Astrocyte (in vitro differentiated cells and primary cell): Measurements from ENCODE around the gene TEAD1. TPM values are rescaled to one million over a fixed set of nuclear protein-coding genes. Genes with fewer than 3 reads are reported as not detected.

Experiments used
- DNase-seq: peaks from one replicate; pipeline ENCODE4 v3.0.0-alpha.2; 2010; ENCODE audit warnings: low read depth
- FAIRE-seq: peaks from 2 replicates; lab custom pipeline; 2011; peaks lifted over from hg19 to GRCh38; lab: Jason Lieb, UNC
- H2AFZ ChIP-seq: 2 replicates; pipeline ENCODE4 v1.6.0; 2012; ENCODE audit warnings: low read depth, low read length, inconsistent platforms
- H3K27ac ChIP-seq: 2 replicates; pipeline ENCODE4 v1.5.1; 2011; ENCODE audit warnings: low read depth, low read length, inconsistent platforms
- H3K27me3 ChIP-seq: 2 replicates; pipeline ENCODE4 v1.6.0; 2011; ENCODE audit warnings: low read length, inconsistent platforms; ENCODE audit not compliant: insufficient read depth
- H3K36me3 ChIP-seq: 2 replicates; pipeline ENCODE4 v1.5.1; 2011; ENCODE audit warnings: low read length, inconsistent platforms; ENCODE audit not compliant: insufficient read depth
- H3K4me1 ChIP-seq: 2 replicates; pipeline ENCODE4 v1.5.1; 2011; ENCODE audit warnings: low read length, inconsistent platforms; ENCODE audit not compliant: insufficient read depth
- H3K4me2 ChIP-seq: 2 replicates; pipeline ENCODE4 v1.6.0; 2012; ENCODE audit warnings: low read length, inconsistent platforms
- H3K4me3 ChIP-seq: 2 replicates; pipeline ENCODE4 v1.5.1; 2011; ENCODE audit warnings: low read depth, mild to moderate bottlenecking, low read length, inconsistent platforms; ENCODE audit not compliant: insufficient read depth
- H3K79me2 ChIP-seq: 2 replicates; pipeline ENCODE4 v1.6.0; 2012; ENCODE audit warnings: mild to moderate bottlenecking, low read length, inconsistent platforms; ENCODE audit not compliant: insufficient read depth
- H3K9ac ChIP-seq: 2 replicates; pipeline ENCODE4 v1.6.0; 2012; ENCODE audit warnings: mild to moderate bottlenecking, low read length, inconsistent platforms
- H3K9me3 ChIP-seq: 2 replicates; pipeline ENCODE4 v1.5.1; 2012; ENCODE audit warnings: low read depth, mild to moderate bottlenecking, low read length, inconsistent platforms; ENCODE audit not compliant: insufficient read depth
- H4K20me1 ChIP-seq: 2 replicates; pipeline ENCODE4 v1.6.0; 2012; ENCODE audit warnings: low read length, inconsistent platforms; ENCODE audit not compliant: insufficient read depth
- H3K27ac Mint-ChIP-seq: one replicate; pipeline ENCODE4 v1.8.0; 2021; ENCODE audit warnings: mild to moderate bottlenecking, mixed read lengths; ENCODE audit not compliant: unreplicated experiment
- H3K27me3 Mint-ChIP-seq: one replicate; pipeline ENCODE4 v1.8.0; 2021; ENCODE audit warnings: low read depth, mixed read lengths; ENCODE audit not compliant: unreplicated experiment
- H3K36me3 Mint-ChIP-seq: one replicate; pipeline ENCODE4 v1.8.0; 2021; ENCODE audit warnings: low read depth, mixed read lengths; ENCODE audit not compliant: unreplicated experiment
- H3K4me1 Mint-ChIP-seq: one replicate; pipeline ENCODE4 v1.8.0; 2021; ENCODE audit warnings: low read depth, mixed read lengths; ENCODE audit not compliant: unreplicated experiment
- H3K4me3 Mint-ChIP-seq: one replicate; pipeline ENCODE4 v1.8.0; 2021; ENCODE audit warnings: mild to moderate bottlenecking, moderate library complexity, mixed read lengths; ENCODE audit not compliant: unreplicated experiment
- H3K9me3 Mint-ChIP-seq: one replicate; pipeline ENCODE4 v1.8.0; 2021; ENCODE audit warnings: mild to moderate bottlenecking, mixed read lengths; ENCODE audit not compliant: unreplicated experiment
- EZH2 ChIP-seq: IDR thresholded peaks from 2 replicates; pipeline ENCODE4 v1.6.1; 2012; ENCODE audit warnings: mild to moderate bottlenecking, low read length, inconsistent platforms; ENCODE audit not compliant: insufficient read depth
- total RNA-seq: library from RNA; stranded (reverse); gene quantifications from 2 replicates; pipeline ENCODE4 v1.2.1, GENCODE V29; 2021
- TF ChIP-seq, protein P1 (sequence below): IDR thresholded peaks from 2 replicates; pipeline ENCODE4 v1.5.1; 2011; ENCODE audit warnings: low read depth, mild to moderate bottlenecking, inconsistent platforms, low read length, moderate library complexity; ENCODE audit not compliant: insufficient read depth

The TEAD1 gene
- total RNA-seq, 1 donor from 2014 or later: 149 TPM

DNA sequence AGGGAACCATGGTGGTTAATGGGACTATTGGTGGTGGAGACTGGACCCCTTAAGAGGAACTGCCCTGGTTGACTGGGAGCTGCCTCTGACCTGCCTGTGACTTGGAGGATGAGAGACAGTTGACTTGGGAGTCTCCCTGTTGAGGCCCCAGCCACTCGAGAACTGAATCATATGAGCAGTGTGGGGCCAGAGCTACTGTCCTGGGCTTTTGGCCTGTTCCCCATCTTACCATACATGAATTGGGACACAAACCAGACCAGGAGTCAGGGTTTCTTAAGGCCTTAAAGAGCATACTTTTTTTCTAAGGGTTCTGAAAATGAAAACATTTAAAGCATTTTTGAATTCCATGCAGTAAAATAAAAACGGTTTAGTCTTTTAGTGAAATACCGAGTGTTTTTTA lies 92.8 kb downstream of the TEAD1 start:
- Histone ChIP-seq H3K36me3 (peaks cover 15% of the 10 kb centered on the region), H3K27me3 (no peaks in the 10 kb centered on the region), H3K9me3 (no peaks in the 10 kb centered on the region), H3K9ac (no peak overlapping the region), H3K27ac (no peak overlapping the region), H3K4me1 (peaks cover 36% of the 10 kb centered on the region), H4K20me1 (peaks cover 45% of the 10 kb centered on the region), H2AFZ (no peak overlapping the region), H3K4me2 (no peak overlapping the region), H3K79me2 (peaks cover 95% of the 10 kb centered on the region), H3K4me3 (no peak overlapping the region)
- Mint-ChIP-seq H3K9me3 (peaks cover 2% of the 10 kb centered on the region), H3K4me3 (no peak overlapping the region), H3K27ac (peak overlapping the region; percentile 42), H3K27me3 (no peaks in the 10 kb centered on the region), H3K36me3 (peaks cover 7% of the 10 kb centered on the region), H3K4me1 (peaks cover 57% of the 10 kb centered on the region)
- FAIRE-seq (no peak), DNase-seq (no peak)
- TF ChIP-seq, protein P1, sequence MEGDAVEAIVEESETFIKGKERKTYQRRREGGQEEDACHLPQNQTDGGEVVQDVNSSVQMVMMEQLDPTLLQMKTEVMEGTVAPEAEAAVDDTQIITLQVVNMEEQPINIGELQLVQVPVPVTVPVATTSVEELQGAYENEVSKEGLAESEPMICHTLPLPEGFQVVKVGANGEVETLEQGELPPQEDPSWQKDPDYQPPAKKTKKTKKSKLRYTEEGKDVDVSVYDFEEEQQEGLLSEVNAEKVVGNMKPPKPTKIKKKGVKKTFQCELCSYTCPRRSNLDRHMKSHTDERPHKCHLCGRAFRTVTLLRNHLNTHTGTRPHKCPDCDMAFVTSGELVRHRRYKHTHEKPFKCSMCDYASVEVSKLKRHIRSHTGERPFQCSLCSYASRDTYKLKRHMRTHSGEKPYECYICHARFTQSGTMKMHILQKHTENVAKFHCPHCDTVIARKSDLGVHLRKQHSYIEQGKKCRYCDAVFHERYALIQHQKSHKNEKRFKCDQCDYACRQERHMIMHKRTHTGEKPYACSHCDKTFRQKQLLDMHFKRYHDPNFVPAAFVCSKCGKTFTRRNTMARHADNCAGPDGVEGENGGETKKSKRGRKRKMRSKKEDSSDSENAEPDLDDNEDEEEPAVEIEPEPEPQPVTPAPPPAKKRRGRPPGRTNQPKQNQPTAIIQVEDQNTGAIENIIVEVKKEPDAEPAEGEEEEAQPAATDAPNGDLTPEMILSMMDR: no peak
- no peak for TF ChIP-seq EZH2

DNA sequence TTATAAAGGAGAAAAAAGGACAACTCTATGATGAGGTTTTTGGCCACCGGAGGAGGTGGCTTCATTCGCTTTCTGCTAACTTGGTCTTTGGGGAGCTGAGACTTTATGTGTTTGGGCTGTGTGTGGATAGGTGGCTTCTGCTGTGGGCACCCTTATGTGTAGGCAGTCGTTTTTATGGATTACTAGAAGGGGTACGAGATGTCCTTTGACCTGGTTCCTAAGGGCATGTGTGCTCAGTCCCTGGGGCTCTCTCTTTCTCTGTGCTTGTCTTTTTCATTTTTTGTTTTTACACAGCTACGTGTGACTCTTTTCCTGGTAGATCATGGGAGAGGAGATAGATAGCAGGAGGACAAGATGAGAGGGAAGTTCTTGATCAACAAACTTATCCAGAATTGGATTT lies 93.4 kb downstream of the TEAD1 start:
- Mint-ChIP-seq H3K27me3 (no peaks in the 10 kb centered on the region), H3K27ac (no peak overlapping the region), H3K4me3 (peak overlapping the region; percentile 15), H3K9me3 (peaks cover 2% of the 10 kb centered on the region), H3K4me1 (peaks cover 52% of the 10 kb centered on the region), H3K36me3 (peaks cover 7% of the 10 kb centered on the region)
- DNase-seq: no peak
- TF ChIP-seq EZH2: no peak
- TF ChIP-seq, protein P1: no peak
- H3K36me3 ChIP-seq: peaks cover 15% of the 10 kb centered on the region
- H3K4me3 ChIP-seq: no peak overlapping the region
- peaks cover 95% of the 10 kb centered on the region for H3K79me2 ChIP-seq
- FAIRE-seq: no peak
- no peak overlapping the region for H3K9ac ChIP-seq
- no peaks in the 10 kb centered on the region for H3K9me3 ChIP-seq
- H3K27ac ChIP-seq: no peak overlapping the region
- no peak overlapping the region for H2AFZ ChIP-seq
- peaks cover 36% of the 10 kb centered on the region for H3K4me1 ChIP-seq
- H3K27me3 ChIP-seq: no peaks in the 10 kb centered on the region
- no peak overlapping the region for H3K4me2 ChIP-seq
- peaks cover 44% of the 10 kb centered on the region for H4K20me1 ChIP-seq

DNA sequence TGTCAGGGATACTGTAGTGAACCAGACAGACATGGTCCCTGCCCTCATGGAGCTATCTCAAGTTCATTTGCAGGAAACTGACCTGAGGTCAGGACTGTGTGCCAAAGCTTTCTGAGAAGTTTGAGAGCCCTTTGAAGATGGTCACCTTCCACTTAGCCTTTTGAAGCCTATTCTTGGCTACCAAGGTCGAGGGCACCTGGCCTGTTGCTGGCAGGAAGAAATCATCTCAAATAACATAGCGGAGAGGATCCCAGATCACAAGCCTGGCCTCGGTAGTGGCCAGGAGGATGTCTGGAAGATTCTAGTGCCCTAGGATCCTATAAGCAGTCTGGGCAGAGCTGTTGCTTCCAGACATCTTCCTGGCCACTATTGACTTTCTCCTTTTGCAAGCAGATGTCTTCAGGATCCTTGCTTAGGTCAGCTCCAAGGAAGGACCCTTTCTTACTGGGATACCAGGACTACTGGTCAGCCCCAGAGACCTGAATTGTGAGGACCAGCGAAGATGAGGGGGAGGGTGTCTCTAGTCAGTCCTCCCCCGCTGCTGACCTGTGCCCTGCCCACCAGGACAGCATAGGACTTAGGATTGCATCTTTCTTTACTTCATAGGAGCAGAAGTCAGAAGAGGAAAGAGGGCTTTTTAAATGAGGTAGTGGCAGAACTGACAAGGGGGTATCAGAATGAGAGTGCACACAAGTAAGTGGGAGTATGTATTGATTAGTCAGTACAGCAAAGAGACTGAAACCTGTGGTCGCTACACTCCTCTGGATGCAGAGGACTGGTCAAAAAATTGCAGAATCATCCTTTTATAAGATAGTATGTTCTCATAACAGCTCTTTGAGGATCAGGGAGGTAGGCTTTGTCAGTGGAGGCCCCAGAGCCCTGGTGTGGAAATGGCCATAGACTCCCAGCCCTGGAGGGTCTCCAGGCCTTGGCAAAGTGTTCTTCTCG lies 94.8 kb downstream of the TEAD1 start:
- Histone ChIP-seq H3K79me2 (peaks cover 95% of the 10 kb centered on the region), H3K36me3 (peaks cover 15% of the 10 kb centered on the region), H3K4me1 (peaks cover 46% of the 10 kb centered on the region), H3K9ac (peak overlapping the region; percentile 68), H3K4me2 (peak overlapping the region; percentile 73), H3K27ac (peak overlapping the region; percentile 72), H3K9me3 (no peaks in the 10 kb centered on the region), H2AFZ (no peak overlapping the region), H4K20me1 (peaks cover 45% of the 10 kb centered on the region), H3K27me3 (no peaks in the 10 kb centered on the region), H3K4me3 (no peak overlapping the region)
- Mint-ChIP-seq H3K36me3 (peaks cover 10% of the 10 kb centered on the region), H3K27me3 (no peaks in the 10 kb centered on the region), H3K4me3 (peak overlapping the region; percentile 18), H3K4me1 (peaks cover 54% of the 10 kb centered on the region), H3K9me3 (peaks cover 2% of the 10 kb centered on the region), H3K27ac (peak overlapping the region; percentile 54)
- DNase-seq: no peak
- TF ChIP-seq, protein P1: no peak
- no peak for TF ChIP-seq EZH2
- no peak for FAIRE-seq
